NCI-H526 treated with DMSO at 0.1 percent for 48 hours (cell line): ENCODE data around the gene SMYD3.
A peak's percentile ranks its signal among the peaks of the same experiment; 100 is the strongest.

Experiments used
- DNase-seq: peaks from one replicate; lab custom pipeline; 2025; lab: John Stamatoyannopoulos, UW

Gene SMYD3

DNA sequence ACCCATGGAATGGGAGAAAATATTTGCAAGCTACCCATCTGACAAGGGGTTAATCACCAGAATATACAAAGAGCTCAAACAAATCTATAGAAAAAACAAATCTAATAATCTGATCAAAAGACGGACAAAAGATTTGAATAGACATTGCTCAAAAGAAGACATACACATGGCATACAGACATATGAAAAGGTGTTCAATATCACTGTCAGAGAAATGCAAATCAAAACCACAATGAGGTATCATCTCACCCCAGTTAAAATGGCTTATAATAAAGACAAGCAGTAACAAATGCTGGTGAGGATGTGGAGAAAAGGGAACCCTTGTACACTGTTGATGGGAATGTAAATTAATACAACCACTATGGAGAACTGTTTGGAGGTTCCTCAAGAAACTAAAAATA, 600.9 kb downstream of the SMYD3 start:
- DNase-seq = peak; percentile 90

DNA sequence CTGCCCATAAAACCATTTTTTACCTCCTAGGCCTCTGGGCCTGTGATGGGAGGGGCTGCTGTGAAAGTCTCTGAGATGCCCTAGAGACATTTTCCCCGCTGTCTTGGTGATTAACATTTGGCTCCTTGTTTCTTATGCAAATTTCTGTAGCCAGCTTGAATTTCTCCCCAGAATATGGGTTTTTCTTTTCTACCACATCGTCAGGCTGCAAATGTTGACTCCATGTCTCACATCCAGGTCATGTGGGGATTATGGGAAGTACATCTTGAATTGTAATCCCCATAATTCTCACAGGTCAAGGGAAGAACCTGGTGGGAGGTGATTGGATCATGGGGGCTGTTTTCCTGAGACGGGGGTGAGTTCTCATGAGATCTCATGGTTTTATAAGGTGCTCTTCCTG, 603.2 kb downstream of the SMYD3 start:
- no peak for DNase-seq

DNA sequence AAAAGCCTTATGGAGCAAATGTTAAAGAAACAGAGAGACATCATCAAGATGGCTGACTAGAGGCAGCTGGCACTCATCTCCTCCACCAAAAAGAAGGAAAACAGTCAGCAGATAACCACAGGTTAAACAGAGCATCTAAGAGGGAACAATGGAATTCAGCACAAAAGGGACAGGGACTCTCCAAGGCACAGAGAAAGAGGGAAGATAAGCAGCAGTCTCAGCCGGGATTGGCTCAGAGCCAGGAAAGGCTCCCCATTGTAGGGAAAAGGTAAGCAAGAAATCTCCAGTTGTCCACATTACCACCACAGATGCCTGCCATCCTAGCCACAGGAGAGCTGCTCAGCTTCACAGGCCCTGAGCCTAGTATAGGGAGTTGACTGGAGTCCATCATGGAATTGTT, 605.5 kb downstream of the SMYD3 start:
- DNase-seq = no peak

DNA sequence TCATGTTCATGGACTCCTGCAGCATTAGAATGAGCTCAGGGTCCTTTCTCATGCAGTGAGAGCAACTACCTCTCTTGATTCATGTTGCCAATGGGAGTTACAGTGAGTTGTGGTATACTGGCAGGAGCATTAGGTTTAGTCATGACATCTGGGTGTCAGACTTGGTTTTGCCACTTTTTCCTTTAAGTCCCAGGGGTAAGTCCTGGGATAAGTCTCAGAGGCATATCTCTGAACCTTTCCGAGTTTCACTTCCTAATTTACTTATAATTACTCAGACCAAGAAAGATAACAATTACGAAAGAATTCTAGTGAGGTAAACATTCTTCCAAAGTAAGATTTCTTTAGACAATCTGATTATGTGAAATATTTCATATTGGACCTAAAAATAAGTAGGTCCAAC, 606.0 kb downstream of the SMYD3 start:
- no peak for DNase-seq

DNA sequence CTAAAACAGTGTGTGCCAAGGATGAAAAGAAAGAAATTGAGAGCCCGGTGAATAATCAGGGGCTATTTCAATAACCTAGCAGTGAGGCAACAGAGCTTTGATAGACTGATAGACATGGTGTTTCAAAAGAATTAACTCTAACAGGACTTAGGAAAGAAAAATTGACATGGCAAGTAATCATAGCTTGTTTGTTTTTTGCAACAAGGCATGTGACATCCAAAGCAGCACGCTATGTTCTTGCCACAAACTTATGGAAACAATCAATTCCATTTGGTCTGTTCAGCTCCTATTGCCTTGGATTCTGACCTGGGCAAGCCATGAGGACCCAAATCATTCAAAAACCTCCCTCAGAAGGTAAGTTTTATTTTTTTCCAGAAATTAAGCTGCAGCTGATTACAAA, 608.5 kb downstream of the SMYD3 start:
- peak; percentile 58 for DNase-seq

DNA sequence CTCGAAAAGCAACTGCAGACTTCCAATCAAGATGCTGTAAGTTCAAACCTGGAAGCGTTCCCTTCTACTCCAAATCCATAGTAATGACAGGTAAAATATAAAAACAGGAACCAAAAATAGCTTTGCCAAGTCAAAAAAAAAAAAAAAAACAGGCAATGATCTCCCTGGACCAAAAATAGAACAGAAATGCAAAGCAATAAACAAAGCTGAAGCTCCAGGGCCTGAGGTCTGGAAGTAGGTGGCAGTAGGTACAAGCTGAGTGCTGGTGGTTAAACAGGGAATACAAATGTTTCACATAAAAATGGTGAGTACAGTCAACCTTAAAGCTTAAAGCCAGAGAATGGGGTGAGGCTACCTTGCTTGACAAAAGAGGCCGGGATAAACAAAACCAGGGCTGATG, 610.8 kb downstream of the SMYD3 start:
- DNase-seq = peak; percentile 59

DNA sequence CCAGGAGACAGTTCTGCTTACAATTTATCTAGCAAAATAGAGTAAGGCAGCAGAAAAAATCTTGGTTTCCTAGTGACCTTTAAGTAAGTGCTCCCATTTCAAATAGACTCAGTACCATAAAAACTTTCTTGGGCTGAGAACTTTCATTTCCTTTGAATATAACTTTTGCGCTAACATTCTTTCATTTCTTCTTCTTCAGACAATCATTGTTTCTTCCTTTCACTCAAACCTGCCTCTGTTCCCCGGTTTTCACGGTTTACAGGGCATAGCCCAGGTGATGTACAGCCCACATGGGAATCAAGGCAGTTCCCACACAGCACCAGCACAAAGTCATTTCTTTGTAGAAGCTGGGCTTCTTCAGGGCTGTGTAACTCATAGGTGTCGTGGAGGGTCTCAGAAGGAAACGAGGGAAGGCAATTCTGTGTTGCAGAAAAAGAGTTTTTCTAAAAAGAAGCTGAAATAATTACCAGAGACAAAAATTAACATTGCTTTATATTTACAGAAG, 611.6 kb downstream of the SMYD3 start:
- peak; percentile 18 for DNase-seq

DNA sequence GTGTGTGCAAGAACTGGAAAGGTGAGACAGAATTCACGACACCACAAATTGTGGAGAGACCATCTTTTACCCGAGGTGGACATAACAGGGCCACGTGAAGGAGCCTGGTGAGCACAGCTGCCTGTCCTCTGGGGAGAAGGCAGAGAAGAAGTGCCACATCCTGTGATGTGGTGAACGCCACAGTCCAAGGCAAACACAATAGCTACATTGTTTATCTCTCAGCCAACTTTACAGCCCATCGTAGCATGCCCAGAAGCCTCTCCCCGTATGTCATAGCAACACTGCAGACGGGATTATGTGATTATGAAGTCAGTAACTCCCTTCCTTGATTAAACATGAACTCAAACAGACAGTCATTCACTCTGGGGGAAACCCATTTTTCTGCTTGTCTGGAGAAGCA, 612.2 kb downstream of the SMYD3 start:
- peak; percentile 82 for DNase-seq

DNA sequence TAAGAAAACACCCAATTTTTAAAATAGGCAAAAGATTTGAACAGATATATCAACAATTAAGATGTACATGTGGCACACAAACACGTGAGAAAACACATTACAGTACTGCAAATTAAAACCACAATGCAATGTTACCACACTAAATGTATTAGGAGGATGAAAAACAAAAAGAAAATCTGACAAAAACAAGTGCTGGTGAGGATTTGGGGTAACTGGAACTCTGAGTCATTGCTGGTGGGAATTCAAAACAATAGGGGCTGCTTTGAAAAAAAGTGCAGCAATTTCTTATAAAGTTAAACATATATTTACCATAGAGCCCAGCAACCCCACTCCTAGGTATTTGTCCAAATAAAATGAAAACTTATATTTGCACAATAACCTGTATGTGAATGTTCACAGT, 614.1 kb downstream of the SMYD3 start:
- DNase-seq = no peak

DNA sequence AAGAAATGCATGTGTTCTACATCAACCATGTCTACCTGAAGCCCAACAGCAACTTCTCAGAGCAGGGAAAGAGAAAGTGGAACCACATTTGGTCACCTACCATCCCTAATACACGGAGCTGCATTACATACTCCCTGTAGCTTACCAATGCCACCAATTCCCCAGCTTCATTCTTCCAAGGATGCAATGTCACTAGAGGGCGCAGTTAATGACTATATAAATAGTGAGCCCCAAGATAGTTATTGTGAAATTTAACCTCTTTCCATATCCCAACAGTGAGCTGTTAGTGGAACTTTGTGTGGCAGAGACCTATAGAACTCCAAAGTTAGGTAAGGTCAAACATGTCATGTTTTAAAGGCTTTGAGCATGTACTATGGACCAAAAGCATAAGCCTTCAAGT, 618.3 kb downstream of the SMYD3 start:
- peak; percentile 16 for DNase-seq

DNA sequence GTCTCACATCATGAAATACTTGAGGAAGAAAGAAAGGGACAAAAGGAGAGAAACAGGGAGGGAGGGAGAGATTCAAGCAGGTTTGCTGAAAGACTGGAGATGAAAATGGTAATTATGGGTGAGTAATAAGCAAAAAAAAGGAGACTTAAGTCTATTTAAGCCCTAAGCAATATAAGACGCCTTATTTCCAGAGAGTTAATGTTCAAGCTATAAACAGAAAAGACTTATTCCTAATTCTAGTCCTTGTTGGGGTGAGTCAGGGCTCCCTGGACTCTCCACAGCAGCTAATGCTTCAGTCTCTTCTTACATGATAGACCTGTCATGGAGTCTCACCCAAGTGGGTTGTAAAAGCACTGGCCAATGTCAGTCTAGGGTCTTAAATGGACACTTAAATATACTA, 619.2 kb downstream of the SMYD3 start:
- no peak for DNase-seq

DNA sequence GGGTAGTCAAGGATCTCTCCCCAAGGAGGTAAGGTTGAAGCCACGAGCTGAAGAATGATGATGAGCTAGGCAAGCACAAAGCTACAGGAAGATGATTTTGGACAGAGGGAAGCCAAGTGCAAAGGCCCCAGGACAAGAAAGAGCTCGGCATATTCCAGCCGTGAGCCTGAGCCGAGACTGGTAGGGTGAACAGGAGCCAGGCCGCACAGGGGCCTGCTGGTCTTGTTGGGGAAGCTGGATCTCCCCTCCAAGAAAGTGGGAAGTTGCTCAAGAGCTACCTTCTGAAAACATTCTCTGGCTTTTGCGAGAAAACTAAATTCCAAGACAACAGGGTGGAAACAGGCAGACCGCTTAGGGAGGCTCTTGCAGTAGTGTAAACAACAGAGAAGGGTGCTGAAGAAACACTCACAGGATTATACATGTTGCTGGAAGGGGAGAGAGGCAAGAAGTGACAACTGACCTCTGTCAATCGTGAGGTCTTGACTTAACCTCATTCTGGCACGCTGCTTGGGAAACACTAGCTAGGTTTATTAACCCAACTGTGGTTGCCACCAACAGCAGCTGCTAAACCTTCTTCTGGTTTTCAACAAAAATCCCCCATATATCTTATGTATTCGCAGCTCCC, 625.2 kb downstream of the SMYD3 start:
- DNase-seq = no peak

DNA sequence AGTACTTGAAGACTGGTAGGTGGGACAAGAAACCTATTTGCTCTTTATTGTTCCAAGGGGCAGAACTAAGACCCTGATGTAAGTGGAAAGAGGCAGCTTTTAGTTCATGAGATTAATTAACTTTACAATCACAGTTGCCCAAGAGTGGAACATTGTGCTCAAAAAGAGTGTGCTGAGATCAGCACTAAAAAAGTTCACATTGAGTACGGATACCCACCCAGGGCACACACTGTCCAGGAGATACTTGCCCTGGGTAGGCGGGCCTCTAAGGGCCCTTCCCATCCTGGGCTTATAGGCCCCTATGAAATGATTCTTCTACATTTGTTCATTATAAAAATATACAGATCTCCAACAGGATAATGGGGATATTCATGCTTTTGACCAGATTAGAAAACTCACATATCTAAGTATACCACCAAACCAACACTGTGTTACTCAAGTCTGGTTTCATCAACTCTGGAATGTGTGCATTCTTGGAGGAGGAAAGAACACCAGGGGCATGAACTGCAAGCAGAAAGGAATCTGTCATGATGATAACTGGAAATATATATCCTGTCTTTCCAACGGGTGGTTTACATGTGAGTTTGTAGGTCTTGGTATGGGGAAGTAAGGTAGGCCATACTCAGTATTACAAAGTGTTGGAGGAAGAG, 626.2 kb downstream of the SMYD3 start:
- DNase-seq = no peak

DNA sequence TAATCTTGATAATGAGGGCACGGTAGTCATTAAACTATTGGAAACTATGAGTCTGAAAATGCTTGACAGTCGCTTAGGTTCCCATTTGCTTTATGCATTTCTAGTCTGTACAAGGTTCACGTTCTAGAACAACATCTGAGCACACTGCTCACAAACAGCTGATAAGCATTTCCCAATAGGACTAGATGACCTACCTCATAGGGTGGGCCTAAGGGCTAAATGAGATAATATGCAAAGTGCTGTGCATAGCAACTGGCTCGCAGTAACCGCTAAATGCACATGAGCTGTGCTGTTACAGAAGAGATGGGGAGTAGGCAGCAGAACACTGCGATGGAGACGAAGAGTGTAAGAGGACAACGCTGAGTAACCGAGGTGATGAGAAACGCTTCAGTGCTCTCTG, 628.0 kb downstream of the SMYD3 start:
- DNase-seq = no peak

DNA sequence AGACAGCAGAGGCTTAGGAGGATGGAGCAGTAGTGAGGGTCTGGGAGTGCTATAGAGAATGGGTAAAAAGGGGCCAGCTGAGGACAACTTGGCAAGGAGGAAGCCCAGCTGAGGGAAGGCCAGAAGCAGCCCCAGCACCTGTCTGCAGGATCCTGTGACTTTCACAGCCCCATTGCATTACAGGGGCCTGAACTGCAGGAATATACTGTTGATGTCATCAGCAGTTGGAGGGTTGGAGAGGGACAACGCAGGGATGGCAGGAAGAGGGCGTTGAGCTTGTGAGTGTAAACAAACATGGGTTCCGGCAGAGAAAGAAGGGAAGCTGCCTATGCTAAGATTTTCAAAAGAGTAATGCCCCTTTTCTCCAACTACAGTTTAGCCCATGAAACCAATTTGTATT, 628.5 kb downstream of the SMYD3 start:
- DNase-seq = no peak

DNA sequence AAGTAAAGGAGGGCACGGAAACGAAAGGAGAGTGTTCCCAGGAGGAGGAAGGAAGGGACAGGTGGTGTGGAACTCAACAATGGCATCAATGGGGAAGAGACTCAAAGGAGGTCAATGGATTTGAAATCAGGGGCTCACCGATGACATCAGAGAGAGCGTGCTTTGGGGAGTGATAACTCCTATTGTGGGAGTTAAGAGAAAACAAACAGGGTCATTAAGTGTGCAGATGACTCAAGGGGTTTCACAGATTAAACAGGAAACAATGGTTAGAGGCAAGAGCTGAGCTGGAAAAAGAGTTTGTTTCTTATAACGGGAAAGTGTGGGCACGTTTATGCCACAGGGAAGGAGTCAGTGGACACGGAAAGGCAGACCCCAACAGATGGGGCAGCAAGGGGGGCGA, 629.1 kb downstream of the SMYD3 start:
- no peak for DNase-seq

DNA sequence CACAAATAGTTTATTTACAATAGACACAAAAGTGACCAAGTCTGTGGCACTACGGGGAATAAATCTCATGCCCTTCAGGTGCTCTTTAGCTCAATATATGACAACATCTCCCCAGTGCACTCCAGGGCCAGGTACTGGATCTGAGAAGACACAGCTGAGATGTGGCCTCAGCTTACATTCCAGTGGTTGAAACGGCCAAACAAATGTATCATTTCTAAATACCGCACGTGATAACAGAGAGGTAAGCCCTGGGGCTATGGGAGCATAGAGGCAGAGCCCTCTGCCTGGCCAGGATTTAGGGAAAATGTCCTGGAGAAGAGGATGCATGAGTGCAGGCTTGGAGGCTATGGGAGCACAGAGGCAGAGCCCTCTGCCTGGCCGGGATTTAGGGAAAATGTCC, 630.5 kb downstream of the SMYD3 start:
- DNase-seq = no peak

DNA sequence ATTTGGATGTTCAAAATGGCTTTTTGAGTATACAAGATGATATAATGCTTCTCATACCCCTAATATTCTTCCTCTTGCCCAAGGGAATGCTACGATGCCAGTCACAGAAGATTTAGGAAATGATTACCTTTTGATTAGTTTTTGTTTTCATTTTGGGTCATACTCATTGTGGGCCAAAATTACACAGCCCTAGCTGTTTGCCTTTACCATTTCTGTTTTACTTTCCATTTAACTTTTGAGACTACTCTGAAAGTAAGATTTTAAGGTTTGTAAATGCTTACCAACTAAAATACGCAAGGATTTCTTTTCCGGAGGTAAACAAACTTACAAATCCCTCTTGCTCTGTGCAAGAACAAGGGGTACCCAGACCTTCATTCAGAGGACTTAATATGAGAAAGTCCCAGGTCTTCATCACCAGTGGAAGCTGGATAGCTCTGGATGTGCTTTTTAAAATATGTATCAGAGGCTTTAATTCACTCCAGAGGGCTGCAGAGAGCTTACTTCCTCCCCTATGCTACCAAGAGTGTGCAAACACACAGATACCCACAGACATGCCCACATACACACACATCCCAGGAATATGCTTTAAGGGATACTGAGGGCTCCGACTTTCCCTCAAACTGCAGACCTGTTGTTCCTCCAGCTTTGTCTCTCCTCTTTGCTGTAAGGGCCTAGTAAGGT, 631.4 kb downstream of the SMYD3 start:
- DNase-seq = no peak

DNA sequence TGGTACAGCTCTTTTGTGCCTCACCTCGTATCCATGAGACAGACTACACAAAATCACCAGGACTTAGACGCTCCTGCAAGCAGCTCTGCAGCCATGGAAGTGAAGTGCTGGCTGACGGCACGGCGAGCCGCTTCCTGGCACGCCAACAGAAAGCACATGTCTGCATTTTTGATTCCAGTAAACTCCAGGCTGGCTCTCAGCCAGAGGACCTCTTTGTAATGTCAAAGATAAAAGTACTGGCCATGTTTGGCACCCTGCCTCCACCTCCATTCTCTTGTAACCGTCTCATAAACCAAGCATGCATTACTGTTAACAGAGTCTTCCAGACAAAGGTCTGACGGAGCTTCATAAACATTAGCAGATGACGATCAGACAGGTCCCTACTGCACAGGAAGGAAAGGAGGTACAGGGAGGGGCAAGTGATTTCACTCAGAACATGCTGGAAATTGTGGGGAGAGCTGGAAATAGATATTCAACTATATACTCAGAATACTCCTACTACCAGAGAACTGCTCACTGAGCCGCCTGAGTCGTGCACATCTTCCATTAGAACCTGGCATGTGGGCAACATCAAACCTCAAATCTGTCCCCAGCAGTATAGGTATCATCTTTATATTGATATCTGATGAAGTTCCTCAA, 632.0 kb downstream of the SMYD3 start:
- no peak for DNase-seq

DNA sequence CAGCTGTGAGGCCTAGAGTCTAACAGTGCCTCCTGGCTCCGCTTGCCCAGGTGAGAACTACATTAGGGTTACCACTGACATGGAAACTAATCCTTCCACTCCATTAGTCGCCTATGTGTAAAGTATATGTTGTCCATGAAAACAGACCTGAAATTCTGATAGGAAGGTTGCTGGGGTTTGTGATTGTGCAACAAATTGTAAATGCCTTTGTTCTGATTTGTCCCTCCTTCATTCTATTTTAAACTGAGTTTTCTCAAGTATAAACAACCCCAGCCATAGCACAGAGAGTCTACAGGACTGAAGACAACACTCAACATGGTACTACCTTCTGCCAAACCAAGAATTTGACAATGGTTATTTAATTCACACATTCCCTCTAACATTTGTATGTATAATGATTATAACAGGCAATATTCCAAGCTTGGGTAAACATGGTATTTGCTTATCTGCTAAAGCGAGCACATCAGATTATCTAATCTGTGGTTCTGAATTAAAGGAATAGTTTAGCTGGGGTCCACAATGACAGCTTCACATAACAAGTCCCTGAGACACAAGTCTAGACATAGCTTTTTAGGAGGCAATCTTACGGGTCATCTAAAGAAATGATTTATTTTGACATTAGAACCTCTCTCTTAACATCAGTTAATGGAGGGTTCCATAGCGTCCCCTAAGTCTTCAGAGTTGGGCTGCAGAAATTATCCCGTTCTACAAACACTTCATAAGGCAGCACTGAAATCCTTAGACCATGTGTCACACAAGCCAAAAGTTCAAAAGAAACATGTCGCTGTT, 633.0 kb downstream of the SMYD3 start:
- no peak for DNase-seq

DNA sequence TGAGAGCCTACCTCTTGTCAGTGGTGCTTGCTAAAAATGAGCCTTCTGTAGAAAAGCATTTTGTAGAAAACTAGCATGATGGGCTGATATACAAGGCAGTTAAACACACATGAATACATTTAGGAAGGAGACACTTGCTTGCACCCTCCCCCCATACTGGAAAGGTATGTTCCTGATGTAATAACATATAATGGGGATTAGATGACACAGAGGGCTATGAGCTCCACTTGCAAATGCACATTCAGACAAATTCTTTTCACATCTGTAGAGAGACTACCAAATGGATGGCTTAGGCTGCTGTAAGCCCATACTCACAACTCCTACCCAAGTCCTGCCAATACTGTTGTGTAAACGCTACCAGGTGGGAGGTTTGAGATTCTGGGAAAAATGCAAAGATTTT, 634.0 kb downstream of the SMYD3 start:
- no peak for DNase-seq

DNA sequence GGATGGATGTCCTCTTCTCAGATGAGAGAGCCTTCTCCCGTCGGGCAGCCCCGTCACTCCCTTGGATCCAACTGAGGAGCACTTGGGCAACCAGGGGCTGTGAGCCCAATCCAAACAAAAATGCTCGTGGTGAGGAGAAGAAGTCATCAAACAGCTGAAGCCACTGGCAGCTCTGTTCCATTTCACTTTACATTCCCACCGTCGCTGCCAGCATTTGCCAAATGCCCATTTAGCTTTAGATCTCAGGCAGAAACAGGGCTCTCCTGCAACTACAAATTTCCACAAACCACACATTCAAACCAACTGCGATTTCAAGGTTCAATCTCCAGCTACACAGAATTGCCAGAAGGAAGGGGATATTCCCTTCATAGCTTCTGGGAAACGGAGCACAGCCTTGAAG, 634.6 kb downstream of the SMYD3 start:
- no peak for DNase-seq
